HEK293 (cell line): ENCODE measurements around the gene TRPC6.

Source experiments
- CTCF ChIA-PET: fragments of 350-600 bp; formaldehyde crosslinking; extraction: SDS; loops from one replicate; lab custom pipeline; 2021; ENCODE audit warnings: antibody characterized with exemption; lab: Yijun Ruan, JAX
- POLR2A ChIA-PET: fragments of 300-600 bp; formaldehyde crosslinking; extraction: SDS; loops from one replicate; lab custom pipeline; 2020; ENCODE audit warnings: antibody characterized with exemption, inconsistent platforms; lab: Yijun Ruan, JAX
- H3K27ac ChIP-seq: fragments of 200-500 bp; sonication (Bioruptor generic); 2 replicates; pipeline ENCODE4 v1.5.1; 2014; ENCODE audit warnings: low read depth, low read length, control low read depth, inconsistent platforms; ENCODE audit errors: extremely low read depth
- H3K36me3 ChIP-seq, 2 experiments: fragments of 200-500 bp in 1 of 2; sonication (Bioruptor generic) in 1 of 2; 1 replicate in 1 of 2; 2 replicates in 1 of 2; pipeline ENCODE4 v1.5.1; 2014 to 2017; ENCODE audit warnings: inconsistent platforms in 2 of 2, low read length in 2 of 2; ENCODE audit not compliant: control insufficient read depth in 2 of 2, insufficient read depth in 1 of 2
- H3K4me1 ChIP-seq: fragments of 200-500 bp; sonication (Bioruptor generic); 2 replicates; pipeline ENCODE4 v1.5.1; 2014; ENCODE audit warnings: mild to moderate bottlenecking, low read length, inconsistent platforms; ENCODE audit not compliant: control insufficient read depth, insufficient read depth
- H3K4me3 ChIP-seq: 2 replicates; pipeline ENCODE4 v1.5.1; 2011; ENCODE audit warnings: low read depth, mild to moderate bottlenecking, control low read depth, low read length, moderate library complexity
- H3K9me3 ChIP-seq: fragments of 200-500 bp; sonication (Bioruptor generic); 2 replicates; pipeline ENCODE4 v1.5.1; 2014; ENCODE audit warnings: low read depth, low read length, inconsistent platforms; ENCODE audit not compliant: control insufficient read depth, insufficient read depth
- CTCF ChIP-seq: fragments of 450-650 bp; formaldehyde crosslinking; IDR thresholded peaks from 2 replicates; pipeline ENCODE4 v1.5.1; 2016; ENCODE audit warnings: missing biosample characterization, missing genetic modification characterization
- HIC1 ChIP-seq: fragments of 450-650 bp; formaldehyde crosslinking; IDR thresholded peaks from 2 replicates; pipeline ENCODE4 v1.5.1; 2016; ENCODE audit warnings: missing biosample characterization, missing genetic modification characterization
- PRDM10 ChIP-seq: fragments of 450-650 bp; formaldehyde crosslinking; IDR thresholded peaks from 2 replicates; pipeline ENCODE4 v1.5.1; 2016; ENCODE audit warnings: missing biosample characterization, missing genetic modification characterization
- TRIM28 ChIP-seq: IDR thresholded peaks from 2 replicates; pipeline ENCODE4 v1.6.1; 2011; ENCODE audit warnings: low read length, control low read depth, borderline replicate concordance
- ZBTB20 ChIP-seq: fragments of 450-650 bp; formaldehyde crosslinking; IDR thresholded peaks from 2 replicates; pipeline ENCODE4 v1.5.1; 2016; ENCODE audit warnings: missing biosample characterization, missing genetic modification characterization
- ZFHX2 ChIP-seq: fragments of 450-650 bp; formaldehyde crosslinking; conservative IDR thresholded peaks from 2 replicates; pipeline ENCODE4 v1.5.1; 2016; ENCODE audit warnings: missing biosample characterization, missing genetic modification characterization
- ZIC2 ChIP-seq: fragments of 450-650 bp; formaldehyde crosslinking; IDR thresholded peaks from 2 replicates; pipeline ENCODE4 v1.5.1; 2016; ENCODE audit warnings: missing biosample characterization, missing genetic modification characterization
- ZNF132 ChIP-seq: fragments of 450-650 bp; formaldehyde crosslinking; IDR thresholded peaks from 2 replicates; pipeline ENCODE4 v1.5.1; 2017; ENCODE audit warnings: missing biosample characterization, missing genetic modification characterization, borderline replicate concordance
- ZNF23 ChIP-seq: fragments of 450-650 bp; formaldehyde crosslinking; IDR thresholded peaks from 2 replicates; pipeline ENCODE4 v1.5.1; 2016; ENCODE audit warnings: missing biosample characterization, missing genetic modification characterization, borderline replicate concordance
- ZNF239 ChIP-seq: fragments of 450-650 bp; formaldehyde crosslinking; IDR thresholded peaks from 2 replicates; pipeline ENCODE4 v1.5.1; 2016; ENCODE audit warnings: missing biosample characterization, missing genetic modification characterization
- ZNF341 ChIP-seq: fragments of 450-650 bp; formaldehyde crosslinking; IDR thresholded peaks from 2 replicates; pipeline ENCODE4; 2016; ENCODE audit warnings: low read depth, missing biosample characterization, missing genetic modification characterization
- ZNF426 ChIP-seq: fragments of 450-650 bp; formaldehyde crosslinking; IDR thresholded peaks from 2 replicates; pipeline ENCODE4 v1.5.1; 2017; ENCODE audit warnings: missing biosample characterization, missing genetic modification characterization, mild to moderate bottlenecking, inconsistent platforms, moderate library complexity
- ZNF501 ChIP-seq: fragments of 450-650 bp; formaldehyde crosslinking; IDR thresholded peaks from 2 replicates; pipeline ENCODE4 v1.5.1; 2016; ENCODE audit warnings: missing biosample characterization, missing genetic modification characterization
- ZNF555 ChIP-seq: fragments of 450-650 bp; formaldehyde crosslinking; conservative IDR thresholded peaks from 2 replicates; pipeline ENCODE4 v1.5.1; 2017; ENCODE audit warnings: missing biosample characterization, mild to moderate bottlenecking, missing genetic modification characterization, inconsistent platforms
- ZNF654 ChIP-seq: fragments of 450-650 bp; formaldehyde crosslinking; IDR thresholded peaks from 2 replicates; pipeline ENCODE4 v1.5.1; 2016; ENCODE audit warnings: low read depth, missing biosample characterization, missing genetic modification characterization

The TRPC6 gene

GRCh38 chr11:101429703-101430540, 153.9 kb downstream of the TRPC6 start:
- Histone ChIP-seq H3K4me3 (no peak overlapping the region), H3K9me3 (no peaks in the 10 kb centered on the region), H3K36me3 (no peaks in the 10 kb centered on the region), H3K27ac (no peak overlapping the region), H3K4me1 (no peaks in the 10 kb centered on the region)
- TF ChIP-seq ZBTB20 (tag by site-specific recombination) (no peak), ZIC2 (tag by site-specific recombination) (no peak), PRDM10 (tag by site-specific recombination) (no peak), ZNF132 (no peak), ZFHX2 (tag by site-specific recombination) (no peak), ZNF555 (tag by site-specific recombination) (no peak), ZNF501 (tag by site-specific recombination) (no peak), HIC1 (no peak), ZNF239 (tag by site-specific recombination) (no peak), CTCF (tag by site-specific recombination) (no peak), ZNF426 (no peak), TRIM28 (no peak)
- ChIA-PET POLR2A (no interaction called here), CTCF (interaction anchor here (0.6 to 1.6 kb wide), 6 partner anchors 8 to 1183 kb away, joined by 3 to 4 read pairs (median 3); no protein-coding TSS in a partner anchor)

GRCh38 chr11:101428918-101429317, 154.9 kb downstream of the TRPC6 start:
- no peak overlapping the region for H3K27ac ChIP-seq
- no peaks in the 10 kb centered on the region for H3K36me3 ChIP-seq
- TF ChIP-seq ZNF23 (tag by site-specific recombination) (no peak), ZNF341 (no peak), ZNF654 (tag by site-specific recombination) (peak; percentile 44)
- CTCF ChIA-PET = interaction anchor here (0.6 to 1.6 kb wide), 7 partner anchors 9 to 456 kb away, joined by 3 read pairs; no protein-coding TSS in a partner anchor
- no peaks in the 10 kb centered on the region for H3K4me1 ChIP-seq
- no peaks in the 10 kb centered on the region for H3K9me3 ChIP-seq
- H3K4me3 ChIP-seq = no peak overlapping the region
- POLR2A ChIA-PET = no interaction called here
